ENCODE results near the gene GNAZ. TPM values are rescaled to one million over a fixed set of nuclear protein-coding genes. Genes with fewer than 3 reads are reported as not detected.

The GNAZ gene
- total and polyA plus RNA-seq, 9 donors: 3.0 to 4.8 (median 3.7) TPM

DNA sequence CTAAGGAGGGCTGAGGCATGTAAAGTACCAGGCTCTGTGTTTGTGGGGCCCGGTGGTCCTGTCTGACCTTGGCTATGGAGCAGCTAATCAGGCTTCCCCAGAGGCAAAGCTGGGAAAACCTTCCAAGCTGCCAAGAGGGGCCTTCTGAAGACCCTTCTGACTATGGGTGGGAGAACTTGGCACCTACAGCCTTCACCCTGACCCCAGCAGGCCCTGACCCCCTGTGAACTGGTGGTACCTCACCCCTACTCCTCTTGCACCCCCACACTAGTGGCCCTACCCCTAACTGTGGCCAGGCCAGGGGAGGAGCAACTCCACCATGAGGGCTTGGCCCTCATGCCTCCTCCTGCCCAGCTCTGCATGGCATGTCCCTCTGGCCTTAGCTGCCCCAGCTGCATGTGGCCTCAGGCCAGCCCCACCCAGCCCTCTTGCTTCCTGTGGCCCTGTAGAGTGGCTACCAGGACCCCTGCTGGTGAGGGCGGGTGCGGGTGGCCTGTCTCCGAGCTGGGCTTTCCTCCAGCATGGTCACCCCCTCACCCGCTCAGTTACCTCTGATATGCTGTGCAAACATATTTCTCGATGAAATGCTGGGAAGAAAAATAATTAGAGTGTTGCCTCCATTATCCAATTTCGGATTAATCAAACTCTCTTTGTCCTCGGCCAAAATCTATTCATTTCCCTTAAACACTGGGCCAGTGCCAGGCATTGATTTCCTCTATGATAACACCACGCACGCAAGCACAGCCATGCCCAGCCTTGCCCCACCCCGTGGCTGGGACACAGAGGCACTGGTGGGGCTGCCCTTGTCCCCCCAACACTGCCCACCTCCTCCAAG lies 7.5 kb downstream of the GNAZ start:
- no peak for DNase-seq
- Histone ChIP-seq H3K4me3 (ENCODE audit: low read length) (no peak overlapping the region), H3K27me3 (ENCODE audit: control insufficient read depth, insufficient read depth, low read length) (peaks cover 6% of the 10 kb centered on the region), H3K27ac (ENCODE audit: low read length) (no peak overlapping the region), H3K36me3 (ENCODE audit: control insufficient read depth, insufficient read depth, low read length) (no peaks in the 10 kb centered on the region), H3K9me3 (replicated peaks; ENCODE audit: control insufficient read depth, low read depth, low read length) (no peaks in the 10 kb centered on the region), H3K4me1 (ENCODE audit: control insufficient read depth, insufficient read depth, low read length) (peaks cover 5% of the 10 kb centered on the region)
- 81% methylated on average over 6 of the region's 11 CpGs for WGBS (ENCODE audit: insufficient coverage)

- Histone ChIP-seq H3K4me3 (ENCODE audit: low read length) (no peak overlapping the region), H3K27me3 (ENCODE audit: control insufficient read depth, insufficient read depth, low read length) (peaks cover 4% of the 10 kb centered on the region), H3K27ac (ENCODE audit: low read length) (no peak overlapping the region), H3K36me3 (ENCODE audit: control insufficient read depth, insufficient read depth, low read length) (no peaks in the 10 kb centered on the region), H3K4me1 (ENCODE audit: control insufficient read depth, insufficient read depth, low read length) (peaks cover 5% of the 10 kb centered on the region), H3K9me3 (replicated peaks; ENCODE audit: control insufficient read depth, low read depth, low read length) (no peaks in the 10 kb centered on the region)
- DNase-seq: no peak
- 80% methylated on average over 1 of the region's 3 CpGs for WGBS (ENCODE audit: insufficient coverage)
Measured at GRCh38 chr22:23078462-23078787, 8.1 kb downstream of the GNAZ start.

- Histone ChIP-seq H3K27ac (ENCODE audit: low read length) (no peak overlapping the region), H3K9me3 (replicated peaks; ENCODE audit: control insufficient read depth, low read depth, low read length) (no peaks in the 10 kb centered on the region), H3K36me3 (ENCODE audit: control insufficient read depth, insufficient read depth, low read length) (no peaks in the 10 kb centered on the region), H3K4me1 (ENCODE audit: control insufficient read depth, insufficient read depth, low read length) (peaks cover 5% of the 10 kb centered on the region), H3K27me3 (ENCODE audit: control insufficient read depth, insufficient read depth, low read length) (peaks cover 3% of the 10 kb centered on the region), H3K4me3 (ENCODE audit: low read length) (no peak overlapping the region)
- 91% methylated on average over 9 of the region's 9 CpGs for WGBS (ENCODE audit: insufficient coverage)
- no peak for DNase-seq
Measured at GRCh38 chr22:23079240-23079768, 9.0 kb downstream of the GNAZ start.

- no peaks in the 10 kb centered on the region for H3K9me3 ChIP-seq (replicated peaks; ENCODE audit: control insufficient read depth, low read depth, low read length)
- H3K4me3 ChIP-seq (ENCODE audit: low read length): no peak overlapping the region
- H3K4me1 ChIP-seq (ENCODE audit: control insufficient read depth, insufficient read depth, low read length): peaks cover 5% of the 10 kb centered on the region
- no peaks in the 10 kb centered on the region for H3K36me3 ChIP-seq (ENCODE audit: control insufficient read depth, insufficient read depth, low read length)
- DNase-seq: no peak
- 68% methylated on average over 8 of the region's 9 CpGs for WGBS (ENCODE audit: insufficient coverage)
- no peak overlapping the region for H3K27ac ChIP-seq (ENCODE audit: low read length)
- peaks cover 3% of the 10 kb centered on the region for H3K27me3 ChIP-seq (ENCODE audit: control insufficient read depth, insufficient read depth, low read length)
Measured at GRCh38 chr22:23079814-23080521, 9.6 kb downstream of the GNAZ start.

DNA sequence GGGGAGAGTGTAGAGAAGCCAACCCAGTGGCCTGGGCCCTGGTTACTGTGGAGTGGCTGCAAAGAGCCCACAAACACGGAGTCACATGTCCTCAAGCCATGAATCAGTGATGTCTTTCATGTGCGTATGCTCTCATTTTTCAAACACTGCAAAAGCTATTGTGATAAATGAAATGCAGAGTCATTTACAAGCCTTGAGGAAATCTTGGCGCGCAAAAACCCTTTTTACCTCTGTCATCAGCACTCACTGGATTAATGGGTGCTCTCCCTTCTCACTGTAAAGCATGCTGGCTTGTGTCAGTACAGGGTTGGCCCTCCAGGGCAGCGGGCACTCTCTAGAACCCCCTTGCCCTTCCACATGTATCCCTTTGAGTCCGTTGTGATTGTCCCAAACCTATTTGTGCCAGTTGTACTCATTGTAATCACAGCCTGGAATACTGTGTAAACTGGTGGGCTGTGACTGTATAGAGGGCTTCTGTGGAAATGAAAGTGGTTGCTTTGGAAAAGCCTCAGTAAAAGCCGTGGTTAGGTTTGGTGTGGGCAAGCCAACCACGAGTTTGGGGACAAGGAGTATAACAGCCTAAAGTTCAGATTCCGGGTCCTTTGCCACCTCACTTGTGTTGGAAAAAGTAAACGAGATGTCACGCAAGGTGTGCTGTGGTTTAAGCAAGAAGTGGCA lies 10.4 kb downstream of the GNAZ start:
- no peak for DNase-seq
- no peak overlapping the region for H3K27ac ChIP-seq (ENCODE audit: low read length)
- no peak overlapping the region for H3K4me3 ChIP-seq (ENCODE audit: low read length)
- peaks cover 5% of the 10 kb centered on the region for H3K4me1 ChIP-seq (ENCODE audit: control insufficient read depth, insufficient read depth, low read length)
- H3K9me3 ChIP-seq (replicated peaks; ENCODE audit: control insufficient read depth, low read depth, low read length): no peaks in the 10 kb centered on the region
- WGBS (ENCODE audit: insufficient coverage): 90% methylated on average over 10 of the region's 11 CpGs
- H3K27me3 ChIP-seq (ENCODE audit: control insufficient read depth, insufficient read depth, low read length): peaks cover 3% of the 10 kb centered on the region
- no peaks in the 10 kb centered on the region for H3K36me3 ChIP-seq (ENCODE audit: control insufficient read depth, insufficient read depth, low read length)

GRCh38 chr22:23082534-23083314 lies 12.4 kb downstream of the GNAZ start:
- WGBS (ENCODE audit: insufficient coverage): 76% methylated on average over 3 of the region's 5 CpGs
- Histone ChIP-seq H3K36me3 (ENCODE audit: control insufficient read depth, insufficient read depth, low read length) (no peaks in the 10 kb centered on the region), H3K27me3 (ENCODE audit: control insufficient read depth, insufficient read depth, low read length) (peaks cover 3% of the 10 kb centered on the region), H3K27ac (ENCODE audit: low read length) (no peak overlapping the region), H3K9me3 (replicated peaks; ENCODE audit: control insufficient read depth, low read depth, low read length) (no peaks in the 10 kb centered on the region), H3K4me1 (ENCODE audit: control insufficient read depth, insufficient read depth, low read length) (peaks cover 10% of the 10 kb centered on the region), H3K4me3 (ENCODE audit: low read length) (no peak overlapping the region)
- no peak for DNase-seq

GRCh38 chr22:23083315-23084021 lies 13.1 kb downstream of the GNAZ start:
- no peak for DNase-seq
- Histone ChIP-seq H3K9me3 (replicated peaks; ENCODE audit: control insufficient read depth, low read depth, low read length) (no peaks in the 10 kb centered on the region), H3K4me1 (ENCODE audit: control insufficient read depth, insufficient read depth, low read length) (peaks cover 10% of the 10 kb centered on the region), H3K4me3 (ENCODE audit: low read length) (no peak overlapping the region), H3K27me3 (ENCODE audit: control insufficient read depth, insufficient read depth, low read length) (peaks cover 3% of the 10 kb centered on the region), H3K36me3 (ENCODE audit: control insufficient read depth, insufficient read depth, low read length) (no peaks in the 10 kb centered on the region), H3K27ac (ENCODE audit: low read length) (no peak overlapping the region)
- 86% methylated on average over 5 of the region's 13 CpGs for WGBS (ENCODE audit: insufficient coverage)

DNA sequence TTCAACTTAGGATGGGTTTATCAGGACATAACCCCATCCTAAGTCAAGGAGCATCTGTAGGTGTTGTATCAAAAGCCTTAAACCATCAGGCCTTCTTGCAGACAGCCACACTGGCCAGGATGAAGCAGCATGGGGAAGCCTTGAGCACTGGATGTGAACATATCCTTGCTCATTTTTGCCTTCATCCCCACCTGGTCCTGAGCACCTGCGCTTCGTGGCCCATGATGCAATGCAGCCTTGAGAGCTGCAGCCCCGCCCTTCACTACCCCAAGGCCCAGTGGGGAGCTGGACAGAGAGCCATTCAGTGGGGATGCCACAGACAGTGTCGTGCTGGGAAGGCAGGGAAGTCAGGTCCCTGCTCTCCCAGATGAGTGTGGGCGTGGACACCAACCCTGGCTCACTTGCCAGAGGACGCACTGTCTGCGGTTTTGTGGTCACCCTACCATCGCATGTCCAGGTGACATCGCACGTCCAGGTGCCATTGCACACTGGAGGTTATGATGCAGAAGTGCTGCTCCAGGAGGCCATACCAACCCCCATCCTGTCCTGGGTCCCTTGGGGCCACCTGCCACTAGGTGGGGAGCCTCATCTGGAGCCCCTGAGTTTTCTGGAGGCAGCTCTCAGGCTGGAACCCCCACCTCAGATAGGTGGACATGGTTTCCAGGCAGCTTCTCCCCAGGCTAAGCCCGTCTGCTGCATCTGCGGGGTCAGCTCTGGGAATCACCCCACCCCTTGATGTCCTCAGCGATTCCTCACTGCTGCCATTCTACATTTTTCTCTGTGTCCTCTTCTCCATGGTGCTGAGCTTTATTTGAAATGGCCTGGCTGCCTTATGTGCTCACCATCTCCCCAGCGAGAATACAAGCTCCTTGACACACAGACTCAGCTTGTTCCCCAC lies 14.4 kb downstream of the GNAZ start:
- WGBS (ENCODE audit: insufficient coverage): 92% methylated on average over 11 of the region's 14 CpGs
- Histone ChIP-seq H3K9me3 (replicated peaks; ENCODE audit: control insufficient read depth, low read depth, low read length) (no peaks in the 10 kb centered on the region), H3K36me3 (ENCODE audit: control insufficient read depth, insufficient read depth, low read length) (no peaks in the 10 kb centered on the region), H3K27me3 (ENCODE audit: control insufficient read depth, insufficient read depth, low read length) (no peaks in the 10 kb centered on the region), H3K27ac (ENCODE audit: low read length) (no peak overlapping the region), H3K4me3 (ENCODE audit: low read length) (no peak overlapping the region), H3K4me1 (ENCODE audit: control insufficient read depth, insufficient read depth, low read length) (peaks cover 10% of the 10 kb centered on the region)
- DNase-seq: no peak

DNA sequence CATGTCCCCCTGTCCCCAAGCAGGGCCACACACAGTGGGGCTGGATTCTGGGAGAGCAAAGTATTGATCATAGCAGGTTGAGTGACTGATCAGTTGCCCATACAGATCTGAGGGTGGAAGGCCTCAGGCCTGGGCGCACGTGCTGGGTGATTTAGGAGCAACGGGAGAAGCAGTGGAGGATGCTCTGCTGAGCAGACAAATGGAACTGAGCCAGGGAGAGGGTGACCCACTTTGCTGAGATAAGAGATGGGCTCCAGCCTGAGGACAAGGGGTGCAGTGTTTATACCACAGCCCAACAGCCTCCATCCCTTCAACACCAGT lies 15.0 kb downstream of the GNAZ start:
- H3K9me3 ChIP-seq (replicated peaks; ENCODE audit: control insufficient read depth, low read depth, low read length): no peaks in the 10 kb centered on the region
- H3K36me3 ChIP-seq (ENCODE audit: control insufficient read depth, insufficient read depth, low read length): no peaks in the 10 kb centered on the region
- no peak overlapping the region for H3K27ac ChIP-seq (ENCODE audit: low read length)
- 82% methylated on average over 3 of the region's 3 CpGs for WGBS (ENCODE audit: insufficient coverage)
- DNase-seq: no peak
- H3K27me3 ChIP-seq (ENCODE audit: control insufficient read depth, insufficient read depth, low read length): no peaks in the 10 kb centered on the region
- no peak overlapping the region for H3K4me3 ChIP-seq (ENCODE audit: low read length)
- H3K4me1 ChIP-seq (ENCODE audit: control insufficient read depth, insufficient read depth, low read length): peaks cover 6% of the 10 kb centered on the region
